HepG2 (cell line): ENCODE data around the gene MXRA8. TPM values are rescaled to one million over a fixed set of nuclear protein-coding genes. Genes with fewer than 3 reads are reported as not detected.
A peak's percentile ranks its signal among the peaks of the same experiment; 100 is the strongest.

Experiments used
- BCLAF1 ChIP-seq: fragments of 450-650 bp; IDR thresholded peaks from 2 replicates; pipeline ENCODE4 v1.6.1; 2017; ENCODE audit warnings: mild to moderate bottlenecking
- BORCS8-MEF2B ChIP-seq: sonication (generic); formaldehyde crosslinking; IDR thresholded peaks from 2 replicates; pipeline ENCODE4 v1.8.0; 2022; ENCODE audit warnings: mild to moderate bottlenecking, missing genetic modification reagents
- CCAR2 ChIP-seq: fragments of 200-400 bp; formaldehyde crosslinking; optimal IDR thresholded peaks from 2 replicates; pipeline ENCODE3; 2018; ENCODE audit warnings: low read depth, mild to moderate bottlenecking, low read length, moderate library complexity
- GABPB1 ChIP-seq: IDR thresholded peaks from 2 replicates; pipeline ENCODE4 v1.6.1; 2016; ENCODE audit warnings: mild to moderate bottlenecking, missing genetic modification reagents, moderate library complexity, missing compliant biosample characterization
- HNRNPH1 ChIP-seq: fragments of 200-400 bp; formaldehyde crosslinking; optimal IDR thresholded peaks from 2 replicates; pipeline ENCODE3; 2017; ENCODE audit warnings: mild to moderate bottlenecking, low read depth, low read length
- HOXA7 ChIP-seq: sonication (generic); formaldehyde crosslinking; IDR thresholded peaks from 2 replicates; pipeline ENCODE4 v1.8.1; 2022; ENCODE audit warnings: mild to moderate bottlenecking, missing genetic modification reagents, moderate library complexity
- IRF2 ChIP-seq: IDR thresholded peaks from 2 replicates; pipeline ENCODE4 v1.6.1; 2018; ENCODE audit warnings: missing genetic modification reagents, missing compliant biosample characterization
- IRF9 ChIP-seq: sonication (generic); formaldehyde crosslinking; IDR thresholded peaks from 2 replicates; pipeline ENCODE4 v1.8.0; 2022; ENCODE audit warnings: missing genetic modification reagents, mild to moderate bottlenecking, borderline replicate concordance
- MBNL3 ChIP-seq: fragments of 250-450 bp; sonication (Bioruptor Pico); conservative IDR thresholded peaks from 2 replicates; pipeline ENCODE4 v1.8.0; 2022; ENCODE audit warnings: mild to moderate bottlenecking, inconsistent platforms
- MTF2 ChIP-seq: sonication (generic); formaldehyde crosslinking; IDR thresholded peaks from 2 replicates; pipeline ENCODE4 v1.5.0; 2020; ENCODE audit warnings: missing genetic modification reagents, borderline replicate concordance
- POLR2G ChIP-seq: fragments of 200-400 bp; formaldehyde crosslinking; IDR thresholded peaks from 2 replicates; pipeline ENCODE4 v1.6.1; 2018; ENCODE audit warnings: mild to moderate bottlenecking, low read depth, low read length, moderate library complexity
- SIN3A ChIP-seq: IDR thresholded peaks from 2 replicates; pipeline ENCODE4 v1.6.1; 2011; ENCODE audit warnings: low read depth, mild to moderate bottlenecking, control low read depth, low read length, borderline replicate concordance
- TBX2 ChIP-seq: sonication (generic); formaldehyde crosslinking; IDR thresholded peaks from 2 replicates; pipeline ENCODE4 v1.5.0; 2020; ENCODE audit warnings: missing genetic modification reagents, mild to moderate bottlenecking, borderline replicate concordance
- YEATS4 ChIP-seq: sonication (generic); formaldehyde crosslinking; IDR thresholded peaks from 2 replicates; pipeline ENCODE4 v1.4.0; 2020; ENCODE audit warnings: missing genetic modification reagents, borderline replicate concordance
- ZMYM2 ChIP-seq: sonication (generic); formaldehyde crosslinking; IDR thresholded peaks from 2 replicates; pipeline ENCODE4 v1.8.0; 2022; ENCODE audit warnings: mild to moderate bottlenecking, missing genetic modification reagents
- ZNF12 ChIP-seq: sonication (generic); formaldehyde crosslinking; IDR thresholded peaks from 2 replicates; pipeline ENCODE4 v1.5.0; 2020; ENCODE audit warnings: missing genetic modification reagents
- ZNF205 ChIP-seq: IDR thresholded peaks from 2 replicates; pipeline ENCODE4 v1.6.1; 2018; ENCODE audit warnings: missing biosample characterization, missing genetic modification reagents
- ZNF234 ChIP-seq: sonication (generic); formaldehyde crosslinking; conservative IDR thresholded peaks from 2 replicates; pipeline ENCODE4 v1.5.1; 2020; ENCODE audit warnings: mild to moderate bottlenecking, missing genetic modification reagents
- ZNF563 ChIP-seq: sonication (generic); formaldehyde crosslinking; IDR thresholded peaks from 2 replicates; pipeline ENCODE4 v1.8.0; 2022; ENCODE audit warnings: mild to moderate bottlenecking, moderate library complexity, missing genetic modification reagents
- ZNF777 ChIP-seq: sonication (generic); formaldehyde crosslinking; IDR thresholded peaks from 2 replicates; pipeline ENCODE4 v1.4.0; 2020; ENCODE audit warnings: missing genetic modification reagents
- polyA plus RNA-seq, 8 experiments: library from polyadenylated mRNA; depleted of rRNA in 3 of 8; stranded (reverse) in 7 of 8; unstranded in 1 of 8; fragments of >200 nt; fragmentation: Illumina TruSeq in 4 of 8; extraction: Trizol in 4 of 8; gene quantifications; 2 replicates each; pipeline versions ENCODE4 v1.2.1 to v1.2.3, GENCODE V29; 2011 to 2016; ENCODE audit warnings: low read depth in 4 of 8, missing spikeins in 1 of 8, mixed read lengths in 1 of 8; ENCODE audit not compliant: insufficient read depth in 1 of 8
- total RNA-seq, 5 experiments: library from RNA; depleted of rRNA; stranded (reverse); fragments of >200 nt; fragmentation: Illumina TruSeq; extraction: Trizol; gene quantifications; 2 replicates each; pipeline ENCODE4 v1.2.3, GENCODE V29; 2016; ENCODE audit warnings: low read depth in 1 of 5
- TF ChIP-seq, protein P1 (sequence below): sonication (generic); formaldehyde crosslinking; IDR thresholded peaks from 2 replicates; pipeline ENCODE4 v1.5.1; 2020; ENCODE audit warnings: missing genetic modification reagents, mild to moderate bottlenecking, borderline replicate concordance
- TF ChIP-seq, protein P2 (sequence below): sonication (generic); formaldehyde crosslinking; IDR thresholded peaks from 2 replicates; pipeline ENCODE4 v1.4.0; 2020; ENCODE audit warnings: missing genetic modification reagents, mild to moderate bottlenecking, borderline replicate concordance
- TF ChIP-seq, protein P3 (sequence below): sonication (generic); formaldehyde crosslinking; IDR thresholded peaks from 2 replicates; pipeline ENCODE4 v1.4.0; 2020; ENCODE audit warnings: mild to moderate bottlenecking, low read depth, missing genetic modification reagents

Gene MXRA8
- total and polyA plus RNA-seq, 2 of the 13 experiments (the other 11 are each of a cell fraction or from before 2014, with no cell fraction given): 19.8 to 44.8 TPM

DNA sequence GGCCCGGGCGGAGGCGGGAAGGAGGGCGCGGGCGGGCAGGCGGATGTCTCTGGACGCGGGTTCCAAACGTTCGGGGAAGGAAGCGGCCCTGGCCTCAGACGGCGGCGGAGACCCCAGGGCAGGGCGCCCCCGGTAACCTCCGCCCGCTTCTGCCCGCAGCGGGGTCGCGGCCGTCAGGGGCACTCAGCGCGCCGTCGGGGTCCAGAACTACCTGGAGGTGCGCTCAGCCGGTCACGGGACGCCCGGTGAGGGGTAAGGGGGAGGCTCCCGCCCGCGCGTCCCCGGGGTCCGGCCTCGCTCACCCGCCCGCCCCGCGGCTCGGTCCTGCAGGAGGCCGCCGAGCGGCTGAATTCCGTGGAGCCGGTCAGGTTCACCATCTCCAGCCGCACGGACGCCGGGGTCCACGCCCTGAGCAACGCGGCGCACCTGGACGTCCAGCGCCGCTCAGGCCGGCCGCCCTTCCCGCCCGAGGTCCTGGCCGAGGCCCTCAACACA, 49.6 kb downstream of the MXRA8 start (continued):
- TF ChIP-seq CCAR2: no peak
- no peak for TF ChIP-seq MTF2
- TF ChIP-seq, protein P1, sequence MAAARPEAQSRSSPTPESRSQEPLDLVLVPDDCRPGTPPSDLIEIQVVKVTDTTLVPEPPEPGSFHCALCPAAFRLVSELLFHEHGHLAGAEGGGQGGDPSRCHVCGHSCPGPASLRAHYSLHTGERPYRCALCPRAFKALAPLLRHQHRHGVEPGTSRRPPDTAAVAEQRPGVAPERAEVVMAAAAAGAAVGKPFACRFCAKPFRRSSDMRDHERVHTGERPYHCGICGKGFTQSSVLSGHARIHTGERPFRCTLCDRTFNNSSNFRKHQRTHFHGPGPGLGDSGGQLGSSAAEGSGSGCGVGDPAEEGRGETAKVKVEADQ: no peak
- no peak for TF ChIP-seq ZNF205 (CRISPR knock-in tag)
- TF ChIP-seq ZNF12 (CRISPR knock-in tag): no peak
- TF ChIP-seq YEATS4: no peak; the same call in 1 of the 2 replicates
- no peak for TF ChIP-seq HOXA7 (CRISPR knock-in tag)
- no peak for TF ChIP-seq ZNF234 (CRISPR knock-in tag)
- TF ChIP-seq MBNL3 (CRISPR knock-in tag): no peak
- TF ChIP-seq IRF2 (CRISPR knock-in tag): no peak
- TF ChIP-seq SIN3A: no peak
- no peak for TF ChIP-seq BCLAF1
- peak; percentile 74; the same call in 1 of the 2 replicates for TF ChIP-seq ZNF777 (CRISPR knock-in tag)
- no peak for TF ChIP-seq BORCS8-MEF2B (CRISPR knock-in tag)
- no peak for TF ChIP-seq ZMYM2 (CRISPR knock-in tag)
- TF ChIP-seq HNRNPH1: no peak
- no peak for TF ChIP-seq IRF9 (CRISPR knock-in tag)
- TF ChIP-seq TBX2 (CRISPR knock-in tag): peak; percentile 0; the same call in 1 of the 2 replicates
- peak; percentile 43; the same call in 1 of the 2 replicates for TF ChIP-seq POLR2G
- TF ChIP-seq ZNF563 (CRISPR knock-in tag): 0 out of 2 replicates have a peak, but pooled peaks have one; percentile 57
- peak; percentile 14; the same call in 1 of the 2 replicates for TF ChIP-seq GABPB1 (CRISPR knock-in tag)
- TF ChIP-seq, protein P2, sequence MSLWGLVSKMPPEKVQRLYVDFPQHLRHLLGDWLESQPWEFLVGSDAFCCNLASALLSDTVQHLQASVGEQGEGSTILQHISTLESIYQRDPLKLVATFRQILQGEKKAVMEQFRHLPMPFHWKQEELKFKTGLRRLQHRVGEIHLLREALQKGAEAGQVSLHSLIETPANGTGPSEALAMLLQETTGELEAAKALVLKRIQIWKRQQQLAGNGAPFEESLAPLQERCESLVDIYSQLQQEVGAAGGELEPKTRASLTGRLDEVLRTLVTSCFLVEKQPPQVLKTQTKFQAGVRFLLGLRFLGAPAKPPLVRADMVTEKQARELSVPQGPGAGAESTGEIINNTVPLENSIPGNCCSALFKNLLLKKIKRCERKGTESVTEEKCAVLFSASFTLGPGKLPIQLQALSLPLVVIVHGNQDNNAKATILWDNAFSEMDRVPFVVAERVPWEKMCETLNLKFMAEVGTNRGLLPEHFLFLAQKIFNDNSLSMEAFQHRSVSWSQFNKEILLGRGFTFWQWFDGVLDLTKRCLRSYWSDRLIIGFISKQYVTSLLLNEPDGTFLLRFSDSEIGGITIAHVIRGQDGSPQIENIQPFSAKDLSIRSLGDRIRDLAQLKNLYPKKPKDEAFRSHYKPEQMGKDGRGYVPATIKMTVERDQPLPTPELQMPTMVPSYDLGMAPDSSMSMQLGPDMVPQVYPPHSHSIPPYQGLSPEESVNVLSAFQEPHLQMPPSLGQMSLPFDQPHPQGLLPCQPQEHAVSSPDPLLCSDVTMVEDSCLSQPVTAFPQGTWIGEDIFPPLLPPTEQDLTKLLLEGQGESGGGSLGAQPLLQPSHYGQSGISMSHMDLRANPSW (CRISPR knock-in tag): no peak
- TF ChIP-seq, protein P3, sequence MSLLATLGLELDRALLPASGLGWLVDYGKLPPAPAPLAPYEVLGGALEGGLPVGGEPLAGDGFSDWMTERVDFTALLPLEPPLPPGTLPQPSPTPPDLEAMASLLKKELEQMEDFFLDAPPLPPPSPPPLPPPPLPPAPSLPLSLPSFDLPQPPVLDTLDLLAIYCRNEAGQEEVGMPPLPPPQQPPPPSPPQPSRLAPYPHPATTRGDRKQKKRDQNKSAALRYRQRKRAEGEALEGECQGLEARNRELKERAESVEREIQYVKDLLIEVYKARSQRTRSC: no peak
